IMR-90 (cell line): ENCODE measurements around the gene DNM3. TPM values are rescaled to one million over a fixed set of nuclear protein-coding genes. Genes with fewer than 3 reads are reported as not detected.

Experiments used
- ATAC-seq: fragments of 200-7000 bp; cut with Tn5 transposase; 2 replicates; pipeline ENCODE4 v1.9.1; 2020; ENCODE audit warnings: low read depth, mild to moderate bottlenecking, moderate library complexity
- BruUV-seq: library from RNA; stranded (reverse); fragments of 400-500 nt; replicated peaks from 2 replicates; lab custom pipeline; 2021; lab: Mats Ljungman, UMichigan
- CTCF ChIA-PET: fragments of 300-600 bp; formaldehyde crosslinking; extraction: SDS; loops from one replicate; lab custom pipeline; 2021; ENCODE audit warnings: antibody characterized with exemption; lab: Yijun Ruan, JAX
- POLR2A ChIA-PET: fragments of 300-600 bp; sonication (Branson Sonifier 250); formaldehyde crosslinking; loops from one replicate; lab custom pipeline; 2022; ENCODE audit warnings: antibody characterized with exemption; ENCODE audit not compliant: unreplicated experiment; lab: Charles Lee
- DNase-seq: peaks from one replicate; pipeline ENCODE4 v3.0.0; 2013
- H2AFZ ChIP-seq: replicated peaks from 2 replicates; pipeline ENCODE3; 2013; ENCODE audit warnings: low read length, mild to moderate bottlenecking; ENCODE audit not compliant: poor library complexity
- H2AK5ac ChIP-seq: 2 replicates; pipeline ENCODE4 v1.6.1; 2013; ENCODE audit warnings: low read depth, low read length, inconsistent platforms
- H2AK9ac ChIP-seq: replicated peaks from 2 replicates; pipeline ENCODE3; 2013; ENCODE audit warnings: mild to moderate bottlenecking, low read depth, low read length, moderate library complexity; ENCODE audit not compliant: poor library complexity
- H2BK120ac ChIP-seq: 2 replicates; pipeline ENCODE4 v1.6.1; 2013; ENCODE audit warnings: low read depth, low read length, inconsistent platforms
- H2BK15ac ChIP-seq: 3 replicates; pipeline ENCODE4 v1.6.1; 2013; ENCODE audit warnings: low read depth, low read length, inconsistent platforms
- H2BK20ac ChIP-seq: 2 replicates; pipeline ENCODE4 v1.6.1; 2013; ENCODE audit warnings: low read depth, mild to moderate bottlenecking, inconsistent platforms, low read length, moderate library complexity
- H2BK5ac ChIP-seq: 2 replicates; pipeline ENCODE4 v1.6.1; 2013; ENCODE audit warnings: mild to moderate bottlenecking, low read depth, low read length, inconsistent platforms; ENCODE audit not compliant: poor library complexity, severe bottlenecking
- H3K14ac ChIP-seq: replicated peaks from 2 replicates; pipeline ENCODE4 v1.6.1; 2013; ENCODE audit warnings: low read depth, low read length, inconsistent platforms
- H3K18ac ChIP-seq: 2 replicates; pipeline ENCODE4 v1.6.1; 2013; ENCODE audit warnings: low read depth, low read length, control low read depth
- H3K23ac ChIP-seq: 2 replicates; pipeline ENCODE4 v1.6.1; 2013; ENCODE audit warnings: low read depth, low read length, inconsistent platforms
- H3K27ac ChIP-seq: 2 replicates; pipeline ENCODE4 v1.5.1; 2013; ENCODE audit warnings: mild to moderate bottlenecking, control low read depth, low read length; ENCODE audit not compliant: insufficient read depth
- H3K27me3 ChIP-seq: 2 replicates; pipeline ENCODE4 v1.6.1; 2013; ENCODE audit warnings: low read length; ENCODE audit not compliant: control insufficient read depth, insufficient read depth
- H3K36me3 ChIP-seq: 2 replicates; pipeline ENCODE4 v1.6.1; 2013; ENCODE audit warnings: low read length, mixed read lengths; ENCODE audit not compliant: control insufficient read depth, insufficient read depth
- H3K4ac ChIP-seq: 2 replicates; pipeline ENCODE4 v1.6.1; 2013; ENCODE audit warnings: low read depth, low read length, inconsistent platforms
- H3K4me1 ChIP-seq: 2 replicates; pipeline ENCODE4 v1.6.1; 2013; ENCODE audit warnings: low read length, mixed read lengths; ENCODE audit not compliant: control insufficient read depth, insufficient read depth
- H3K4me2 ChIP-seq: 2 replicates; pipeline ENCODE4 v1.6.1; 2013; ENCODE audit warnings: low read depth, mild to moderate bottlenecking, control low read depth, low read length, moderate library complexity
- H3K4me3 ChIP-seq: 2 replicates; pipeline ENCODE4 v1.5.1; 2013; ENCODE audit warnings: low read depth, mild to moderate bottlenecking, control low read depth, low read length, moderate library complexity; ENCODE audit not compliant: insufficient read depth
- H3K56ac ChIP-seq: 2 replicates; pipeline ENCODE4 v1.6.1; 2013; ENCODE audit warnings: low read length, inconsistent platforms; ENCODE audit not compliant: insufficient read depth; ENCODE audit errors: extremely low read depth
- H3K79me1 ChIP-seq, 2 experiments: 2 replicates each; pipeline ENCODE4 v1.6.1; 2013; ENCODE audit warnings: low read length in 2 of 2, inconsistent platforms in 1 of 2, low read depth in 1 of 2
- H3K9ac ChIP-seq: 2 replicates; pipeline ENCODE4 v1.6.1; 2013; ENCODE audit warnings: low read depth, low read length, control low read depth
- H3K9me1 ChIP-seq: 2 replicates; pipeline ENCODE4 v1.6.1; 2013; ENCODE audit warnings: low read length, inconsistent platforms; ENCODE audit not compliant: insufficient read depth
- H3K9me3 ChIP-seq: 2 replicates; pipeline ENCODE4 v1.6.1; 2013; ENCODE audit warnings: low read length; ENCODE audit not compliant: control insufficient read depth, insufficient read depth
- H4K20me1 ChIP-seq: 2 replicates; pipeline ENCODE4 v1.6.1; 2013; ENCODE audit warnings: low read length, inconsistent platforms; ENCODE audit not compliant: insufficient read depth
- H4K5ac ChIP-seq: 2 replicates; pipeline ENCODE4 v1.6.1; 2013; ENCODE audit warnings: mild to moderate bottlenecking, low read depth, low read length, control low read depth
- H4K8ac ChIP-seq, 2 experiments: 2 replicates each; pipeline ENCODE4 v1.6.1; 2013; ENCODE audit warnings: low read depth in 2 of 2, low read length in 2 of 2, control low read depth in 1 of 2, inconsistent platforms in 1 of 2
- H4K91ac ChIP-seq: 2 replicates; pipeline ENCODE4 v1.6.1; 2013; ENCODE audit warnings: low read depth, low read length, inconsistent platforms; ENCODE audit not compliant: insufficient read depth
- BHLHE40 ChIP-seq: fragments of 150-350 bp; IDR thresholded peaks from 2 replicates; pipeline ENCODE4 v1.6.1; 2016; ENCODE audit warnings: mild to moderate bottlenecking, low read depth, low read length
- CEBPB ChIP-seq: IDR thresholded peaks from 2 replicates; pipeline ENCODE4 v1.6.1; 2012; ENCODE audit warnings: low read depth, low read length, improper control_type of control experiment
- CHD1 ChIP-seq: IDR thresholded peaks from 2 replicates; pipeline ENCODE4 v1.6.1; 2012; ENCODE audit warnings: low read depth, low read length, improper control_type of control experiment
- FOS ChIP-seq: fragments of 150-350 bp; IDR thresholded peaks from 2 replicates; pipeline ENCODE4 v1.6.1; 2016; ENCODE audit warnings: low read depth, low read length
- MAFK ChIP-seq: IDR thresholded peaks from 2 replicates; pipeline ENCODE4 v1.6.1; 2012; ENCODE audit warnings: low read depth, low read length, improper control_type of control experiment
- MAZ ChIP-seq: IDR thresholded peaks from 2 replicates; pipeline ENCODE4 v1.6.1; 2012; ENCODE audit warnings: low read depth, mild to moderate bottlenecking, low read length, improper control_type of control experiment, moderate library complexity, borderline replicate concordance
- MXI1 ChIP-seq: IDR thresholded peaks from 2 replicates; pipeline ENCODE4 v1.6.1; 2012; ENCODE audit warnings: low read depth, mild to moderate bottlenecking, low read length, moderate library complexity, borderline replicate concordance
- NFE2L2 ChIP-seq: fragments of 150-350 bp; IDR thresholded peaks from 2 replicates; pipeline ENCODE4 v1.6.1; 2016; ENCODE audit warnings: low read depth, mild to moderate bottlenecking, low read length
- POLR2A ChIP-seq: IDR thresholded peaks from 2 replicates; pipeline ENCODE4 v1.6.1; 2012; ENCODE audit warnings: mild to moderate bottlenecking, low read depth, low read length
- RAD21 ChIP-seq: IDR thresholded peaks from 2 replicates; pipeline ENCODE4 v1.6.1; 2012; ENCODE audit warnings: low read length, improper control_type of control experiment
- RCOR1 ChIP-seq: IDR thresholded peaks from 2 replicates; pipeline ENCODE4 v1.6.1; 2012; ENCODE audit warnings: mild to moderate bottlenecking, low read length, improper control_type of control experiment; ENCODE audit not compliant: insufficient replicate concordance
- RFX5 ChIP-seq: IDR thresholded peaks from 2 replicates; pipeline ENCODE4 v1.8.0; 2012; ENCODE audit warnings: low read depth, mild to moderate bottlenecking, low read length, moderate library complexity
- SMC3 ChIP-seq: fragments of 150-350 bp; IDR thresholded peaks from 2 replicates; pipeline ENCODE4 v1.6.1; 2016; ENCODE audit warnings: low read depth, mild to moderate bottlenecking, antibody characterized with exemption, low read length, moderate library complexity
- USF2 ChIP-seq: fragments of 150-350 bp; IDR thresholded peaks from 2 replicates; pipeline ENCODE4 v1.6.1; 2017; ENCODE audit warnings: mild to moderate bottlenecking, antibody characterized with exemption, low read length, low read depth
- WGBS, 2 experiments: methylation state at CpG; one replicate each; pipeline versions ENCODE4 v1.1.5 to v1.1.7; 2013; ENCODE audit warnings: missing lambda C conversion rate in 2 of 2; ENCODE audit not compliant: insufficient read length in 1 of 2; ENCODE audit errors: extremely low coverage in 2 of 2; 5-methylcytosine and 5-hydroxymethylcytosine counted together
- dilution Hi-C: fragments of 300-500 bp; cut with HindIII; formaldehyde crosslinking; loops from one replicate; pipeline ENCODE4 v1.14.3; 2018; ENCODE audit warnings: low sequenced_read_pairs; ENCODE audit not compliant: unreplicated experiment
- in situ Hi-C: fragments of 300-500 bp; cut with MboI; formaldehyde crosslinking; loops from 3 replicates; pipeline ENCODE4 v1.14.3; 2019; ENCODE audit warnings: low sequenced_read_pairs, inconsistent platforms, mixed read lengths
- intact Hi-C: fragments of 100-400 bp; cut with micrococcal nuclease; formaldehyde crosslinking; loops from 2 replicates; pipeline ENCODE4 v1.10.0; 2022
- polyA plus RNA-seq, 3 experiments: library from polyadenylated mRNA; depleted of rRNA; stranded (reverse); fragments of >200 nt; gene quantifications; 2 replicates each; pipeline ENCODE4 v1.2.3, GENCODE V29; 2012; ENCODE audit warnings: low replicate concordance in 1 of 3
- total RNA-seq: library from RNA; depleted of rRNA; stranded (reverse); fragments of >200 nt; gene quantifications from 2 replicates; pipeline ENCODE4 v1.2.3, GENCODE V29; 2012
- TF ChIP-seq, protein P1 (sequence below): conservative IDR thresholded peaks from 2 replicates; pipeline ENCODE4 v1.5.1; 2012; ENCODE audit warnings: mild to moderate bottlenecking, low read depth, low read length, improper control_type of control experiment
- TF ChIP-seq, protein P2 (sequence below): fragments of 150-350 bp; IDR thresholded peaks from 2 replicates; pipeline ENCODE4 v1.6.1; 2016; ENCODE audit warnings: low read depth, mild to moderate bottlenecking, low read length, moderate library complexity, borderline replicate concordance

DNM3 gene
- total and polyA plus RNA-seq, 2 of the 4 experiments (the other 2 are of a cell fraction) = 0.36 TPM

- no peak overlapping the region for H3K56ac ChIP-seq
- no peak overlapping the region for H3K23ac ChIP-seq
- no peaks in the 10 kb centered on the region for H4K20me1 ChIP-seq
- H2BK5ac ChIP-seq = no peak overlapping the region
- H2BK15ac ChIP-seq = no peak overlapping the region
- no peak overlapping the region for H4K8ac ChIP-seq
- no peaks in the 10 kb centered on the region for H3K9me3 ChIP-seq
- no peak overlapping the region for H2AK9ac ChIP-seq
- no peak overlapping the region for H4K5ac ChIP-seq
- ChIA-PET POLR2A (no interaction called here), CTCF (no interaction called here)
- no peak overlapping the region for H3K4ac ChIP-seq
- intact Hi-C loops (no loop called here), dilution Hi-C loops (no loop called here), in situ Hi-C loops (no loop called here)
- no peaks in the 10 kb centered on the region for H3K4me1 ChIP-seq
- H4K91ac ChIP-seq = no peak overlapping the region
- ATAC-seq (no peak), DNase-seq (no peak)
- no peaks in the 10 kb centered on the region; the same call in 1 of the 2 replicates for H3K9me1 ChIP-seq
- BruUV-seq = no TSS peak
- H3K27ac ChIP-seq = no peak overlapping the region
- no peak overlapping the region for H2AFZ ChIP-seq
- H3K27me3 ChIP-seq = peaks cover 22% of the 10 kb centered on the region
- H3K14ac ChIP-seq = no peak overlapping the region
- no peaks in the 10 kb centered on the region for H3K36me3 ChIP-seq
- H2BK120ac ChIP-seq = no peak overlapping the region
- WGBS, 2 experiments = no CpG with 5 or more reads among the region's 1 CpG
- H2AK5ac ChIP-seq = no peak overlapping the region
- H3K79me1 ChIP-seq = no peaks in the 10 kb centered on the region
- H3K4me2 ChIP-seq = no peak overlapping the region
- no peak overlapping the region for H2BK20ac ChIP-seq
- no peak for TF ChIP-seq MAZ
- TF ChIP-seq POLR2A = no peak
- TF ChIP-seq NFE2L2 = no peak
- TF ChIP-seq, protein P1, sequence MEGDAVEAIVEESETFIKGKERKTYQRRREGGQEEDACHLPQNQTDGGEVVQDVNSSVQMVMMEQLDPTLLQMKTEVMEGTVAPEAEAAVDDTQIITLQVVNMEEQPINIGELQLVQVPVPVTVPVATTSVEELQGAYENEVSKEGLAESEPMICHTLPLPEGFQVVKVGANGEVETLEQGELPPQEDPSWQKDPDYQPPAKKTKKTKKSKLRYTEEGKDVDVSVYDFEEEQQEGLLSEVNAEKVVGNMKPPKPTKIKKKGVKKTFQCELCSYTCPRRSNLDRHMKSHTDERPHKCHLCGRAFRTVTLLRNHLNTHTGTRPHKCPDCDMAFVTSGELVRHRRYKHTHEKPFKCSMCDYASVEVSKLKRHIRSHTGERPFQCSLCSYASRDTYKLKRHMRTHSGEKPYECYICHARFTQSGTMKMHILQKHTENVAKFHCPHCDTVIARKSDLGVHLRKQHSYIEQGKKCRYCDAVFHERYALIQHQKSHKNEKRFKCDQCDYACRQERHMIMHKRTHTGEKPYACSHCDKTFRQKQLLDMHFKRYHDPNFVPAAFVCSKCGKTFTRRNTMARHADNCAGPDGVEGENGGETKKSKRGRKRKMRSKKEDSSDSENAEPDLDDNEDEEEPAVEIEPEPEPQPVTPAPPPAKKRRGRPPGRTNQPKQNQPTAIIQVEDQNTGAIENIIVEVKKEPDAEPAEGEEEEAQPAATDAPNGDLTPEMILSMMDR = no peak
- TF ChIP-seq BHLHE40 = no peak
- TF ChIP-seq RFX5 = no peak
- no peak for TF ChIP-seq RCOR1
- TF ChIP-seq RAD21 = no peak
- no peak for TF ChIP-seq CEBPB
- TF ChIP-seq FOS = no peak
- TF ChIP-seq, protein P2, sequence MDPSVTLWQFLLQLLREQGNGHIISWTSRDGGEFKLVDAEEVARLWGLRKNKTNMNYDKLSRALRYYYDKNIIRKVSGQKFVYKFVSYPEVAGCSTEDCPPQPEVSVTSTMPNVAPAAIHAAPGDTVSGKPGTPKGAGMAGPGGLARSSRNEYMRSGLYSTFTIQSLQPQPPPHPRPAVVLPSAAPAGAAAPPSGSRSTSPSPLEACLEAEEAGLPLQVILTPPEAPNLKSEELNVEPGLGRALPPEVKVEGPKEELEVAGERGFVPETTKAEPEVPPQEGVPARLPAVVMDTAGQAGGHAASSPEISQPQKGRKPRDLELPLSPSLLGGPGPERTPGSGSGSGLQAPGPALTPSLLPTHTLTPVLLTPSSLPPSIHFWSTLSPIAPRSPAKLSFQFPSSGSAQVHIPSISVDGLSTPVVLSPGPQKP = no peak
- TF ChIP-seq CHD1 = no peak
- TF ChIP-seq MAFK = no peak
- no peak for TF ChIP-seq USF2
- TF ChIP-seq MXI1 = no peak
- TF ChIP-seq SMC3 = no peak
- no peak overlapping the region for H3K4me3 ChIP-seq
- no peak overlapping the region for H3K18ac ChIP-seq
- no peak overlapping the region for H3K9ac ChIP-seq
Measured at GRCh38 chr1:172460177-172460576, 618.9 kb downstream of the DNM3 start.
